NCI-H2107 (cell line): Measurements from ENCODE around the gene TMEM63C.
A peak's percentile ranks its signal among the peaks of the same experiment; 100 is the strongest.
"Not testable (repeated sequence)": the region's sequence is repeated elsewhere in the genome, so short reads cannot be mapped to it uniquely, and the experiment has no call there.

Source experiments
- DNase-seq: peaks from one replicate; lab custom pipeline; 2025; lab: John Stamatoyannopoulos, UW

Gene TMEM63C

GRCh38 chr14:77154421-77154820, 27.2 kb upstream of the TMEM63C start:
- no peak for DNase-seq

GRCh38 chr14:77155083-77155482, 26.5 kb upstream of the TMEM63C start:
- no peak for DNase-seq

- DNase-seq: peak; percentile 44
Observed at GRCh38 chr14:77157740-77158139, 23.9 kb upstream of the TMEM63C start.

- DNase-seq: peak; percentile 92
Observed at GRCh38 chr14:77158175-77158881, 23.3 kb upstream of the TMEM63C start.

GRCh38 chr14:77158882-77159255, 22.7 kb upstream of the TMEM63C start:
- DNase-seq: peak; percentile 80

- DNase-seq: no peak
Observed at GRCh38 chr14:77161011-77161410, 20.6 kb upstream of the TMEM63C start.

- DNase-seq: no peak
Observed at GRCh38 chr14:77170045-77170444, 11.6 kb upstream of the TMEM63C start.

- DNase-seq: no peak
Observed at GRCh38 chr14:77172916-77173315, 8.7 kb upstream of the TMEM63C start.

GRCh38 chr14:77173911-77174617, 7.5 kb upstream of the TMEM63C start:
- not testable (repeated sequence) for DNase-seq

- DNase-seq: no peak
Observed at GRCh38 chr14:77175843-77176242, 5.8 kb upstream of the TMEM63C start.

GRCh38 chr14:77177702-77178101, 3.9 kb upstream of the TMEM63C start:
- DNase-seq: no peak

- DNase-seq: no peak
Observed at GRCh38 chr14:77178656-77179055, 2.9 kb upstream of the TMEM63C start.

- DNase-seq: no peak
Observed at GRCh38 chr14:77180726-77181602, 634 bp upstream of the TMEM63C start.

- DNase-seq: no peak
Observed at GRCh38 chr14:77183896-77184295, 2.3 kb downstream of the TMEM63C start.

GRCh38 chr14:77184396-77185092, 2.9 kb downstream of the TMEM63C start:
- DNase-seq: no peak

GRCh38 chr14:77185093-77185465, 3.5 kb downstream of the TMEM63C start:
- no peak for DNase-seq

- peak; percentile 52 for DNase-seq
Observed at GRCh38 chr14:77186911-77187648, 5.5 kb downstream of the TMEM63C start.

- DNase-seq: no peak
Observed at GRCh38 chr14:77187649-77188012, 6.0 kb downstream of the TMEM63C start.

GRCh38 chr14:77189479-77189878, 7.9 kb downstream of the TMEM63C start:
- peak; percentile 70 for DNase-seq

- no peak for DNase-seq
Observed at GRCh38 chr14:77190977-77191376, 9.4 kb downstream of the TMEM63C start.

GRCh38 chr14:77194706-77195105, 13.1 kb downstream of the TMEM63C start:
- no peak for DNase-seq
